IMR-90 (cell line): ENCODE data around the gene SLC6A7. TPM values are rescaled to one million over a fixed set of nuclear protein-coding genes. Genes with fewer than 3 reads are reported as not detected.

Source experiments
- ATAC-seq: fragments of 200-7000 bp; cut with Tn5 transposase; 2 replicates; pipeline ENCODE4 v1.9.1; 2020; ENCODE audit warnings: low read depth, mild to moderate bottlenecking, moderate library complexity
- BruUV-seq: library from RNA; stranded (reverse); fragments of 400-500 nt; replicated peaks from 2 replicates; lab custom pipeline; 2021; lab: Mats Ljungman, UMichigan
- CTCF ChIA-PET: fragments of 300-600 bp; formaldehyde crosslinking; extraction: SDS; loops from one replicate; lab custom pipeline; 2021; ENCODE audit warnings: antibody characterized with exemption; lab: Yijun Ruan, JAX
- POLR2A ChIA-PET: fragments of 300-600 bp; sonication (Branson Sonifier 250); formaldehyde crosslinking; loops from one replicate; lab custom pipeline; 2022; ENCODE audit warnings: antibody characterized with exemption; ENCODE audit not compliant: unreplicated experiment; lab: Charles Lee
- DNase-seq: peaks from one replicate; pipeline ENCODE4 v3.0.0; 2013
- H2AFZ ChIP-seq: replicated peaks from 2 replicates; pipeline ENCODE3; 2013; ENCODE audit warnings: low read length, mild to moderate bottlenecking; ENCODE audit not compliant: poor library complexity
- H2AK5ac ChIP-seq: 2 replicates; pipeline ENCODE4 v1.6.1; 2013; ENCODE audit warnings: low read depth, low read length, inconsistent platforms
- H2AK9ac ChIP-seq: replicated peaks from 2 replicates; pipeline ENCODE3; 2013; ENCODE audit warnings: mild to moderate bottlenecking, low read depth, low read length, moderate library complexity; ENCODE audit not compliant: poor library complexity
- H2BK120ac ChIP-seq: 2 replicates; pipeline ENCODE4 v1.6.1; 2013; ENCODE audit warnings: low read depth, low read length, inconsistent platforms
- H2BK15ac ChIP-seq: 3 replicates; pipeline ENCODE4 v1.6.1; 2013; ENCODE audit warnings: low read depth, low read length, inconsistent platforms
- H2BK20ac ChIP-seq: 2 replicates; pipeline ENCODE4 v1.6.1; 2013; ENCODE audit warnings: low read depth, mild to moderate bottlenecking, inconsistent platforms, low read length, moderate library complexity
- H2BK5ac ChIP-seq: 2 replicates; pipeline ENCODE4 v1.6.1; 2013; ENCODE audit warnings: mild to moderate bottlenecking, low read depth, low read length, inconsistent platforms; ENCODE audit not compliant: poor library complexity, severe bottlenecking
- H3K14ac ChIP-seq: replicated peaks from 2 replicates; pipeline ENCODE4 v1.6.1; 2013; ENCODE audit warnings: low read depth, low read length, inconsistent platforms
- H3K18ac ChIP-seq: 2 replicates; pipeline ENCODE4 v1.6.1; 2013; ENCODE audit warnings: low read depth, low read length, control low read depth
- H3K23ac ChIP-seq: 2 replicates; pipeline ENCODE4 v1.6.1; 2013; ENCODE audit warnings: low read depth, low read length, inconsistent platforms
- H3K27ac ChIP-seq: 2 replicates; pipeline ENCODE4 v1.5.1; 2013; ENCODE audit warnings: mild to moderate bottlenecking, control low read depth, low read length; ENCODE audit not compliant: insufficient read depth
- H3K27me3 ChIP-seq: 2 replicates; pipeline ENCODE4 v1.6.1; 2013; ENCODE audit warnings: low read length; ENCODE audit not compliant: control insufficient read depth, insufficient read depth
- H3K36me3 ChIP-seq: 2 replicates; pipeline ENCODE4 v1.6.1; 2013; ENCODE audit warnings: low read length, mixed read lengths; ENCODE audit not compliant: control insufficient read depth, insufficient read depth
- H3K4ac ChIP-seq: 2 replicates; pipeline ENCODE4 v1.6.1; 2013; ENCODE audit warnings: low read depth, low read length, inconsistent platforms
- H3K4me1 ChIP-seq: 2 replicates; pipeline ENCODE4 v1.6.1; 2013; ENCODE audit warnings: low read length, mixed read lengths; ENCODE audit not compliant: control insufficient read depth, insufficient read depth
- H3K4me2 ChIP-seq: 2 replicates; pipeline ENCODE4 v1.6.1; 2013; ENCODE audit warnings: low read depth, mild to moderate bottlenecking, control low read depth, low read length, moderate library complexity
- H3K4me3 ChIP-seq: 2 replicates; pipeline ENCODE4 v1.5.1; 2013; ENCODE audit warnings: low read depth, mild to moderate bottlenecking, control low read depth, low read length, moderate library complexity; ENCODE audit not compliant: insufficient read depth
- H3K56ac ChIP-seq: 2 replicates; pipeline ENCODE4 v1.6.1; 2013; ENCODE audit warnings: low read length, inconsistent platforms; ENCODE audit not compliant: insufficient read depth; ENCODE audit errors: extremely low read depth
- H3K79me1 ChIP-seq, 2 experiments: 2 replicates each; pipeline ENCODE4 v1.6.1; 2013; ENCODE audit warnings: low read length in 2 of 2, inconsistent platforms in 1 of 2, low read depth in 1 of 2
- H3K9ac ChIP-seq: 2 replicates; pipeline ENCODE4 v1.6.1; 2013; ENCODE audit warnings: low read depth, low read length, control low read depth
- H3K9me1 ChIP-seq: 2 replicates; pipeline ENCODE4 v1.6.1; 2013; ENCODE audit warnings: low read length, inconsistent platforms; ENCODE audit not compliant: insufficient read depth
- H3K9me3 ChIP-seq: 2 replicates; pipeline ENCODE4 v1.6.1; 2013; ENCODE audit warnings: low read length; ENCODE audit not compliant: control insufficient read depth, insufficient read depth
- H4K20me1 ChIP-seq: 2 replicates; pipeline ENCODE4 v1.6.1; 2013; ENCODE audit warnings: low read length, inconsistent platforms; ENCODE audit not compliant: insufficient read depth
- H4K5ac ChIP-seq: 2 replicates; pipeline ENCODE4 v1.6.1; 2013; ENCODE audit warnings: mild to moderate bottlenecking, low read depth, low read length, control low read depth
- H4K8ac ChIP-seq, 2 experiments: 2 replicates each; pipeline ENCODE4 v1.6.1; 2013; ENCODE audit warnings: low read depth in 2 of 2, low read length in 2 of 2, control low read depth in 1 of 2, inconsistent platforms in 1 of 2
- H4K91ac ChIP-seq: 2 replicates; pipeline ENCODE4 v1.6.1; 2013; ENCODE audit warnings: low read depth, low read length, inconsistent platforms; ENCODE audit not compliant: insufficient read depth
- CHD1 ChIP-seq: IDR thresholded peaks from 2 replicates; pipeline ENCODE4 v1.6.1; 2012; ENCODE audit warnings: low read depth, low read length, improper control_type of control experiment
- MAFK ChIP-seq: IDR thresholded peaks from 2 replicates; pipeline ENCODE4 v1.6.1; 2012; ENCODE audit warnings: low read depth, low read length, improper control_type of control experiment
- MAZ ChIP-seq: IDR thresholded peaks from 2 replicates; pipeline ENCODE4 v1.6.1; 2012; ENCODE audit warnings: low read depth, mild to moderate bottlenecking, low read length, improper control_type of control experiment, moderate library complexity, borderline replicate concordance
- MXI1 ChIP-seq: IDR thresholded peaks from 2 replicates; pipeline ENCODE4 v1.6.1; 2012; ENCODE audit warnings: low read depth, mild to moderate bottlenecking, low read length, moderate library complexity, borderline replicate concordance
- POLR2A ChIP-seq: IDR thresholded peaks from 2 replicates; pipeline ENCODE4 v1.6.1; 2012; ENCODE audit warnings: mild to moderate bottlenecking, low read depth, low read length
- RAD21 ChIP-seq: IDR thresholded peaks from 2 replicates; pipeline ENCODE4 v1.6.1; 2012; ENCODE audit warnings: low read length, improper control_type of control experiment
- RCOR1 ChIP-seq: IDR thresholded peaks from 2 replicates; pipeline ENCODE4 v1.6.1; 2012; ENCODE audit warnings: mild to moderate bottlenecking, low read length, improper control_type of control experiment; ENCODE audit not compliant: insufficient replicate concordance
- RFX5 ChIP-seq: IDR thresholded peaks from 2 replicates; pipeline ENCODE4 v1.8.0; 2012; ENCODE audit warnings: low read depth, mild to moderate bottlenecking, low read length, moderate library complexity
- SMC3 ChIP-seq: fragments of 150-350 bp; IDR thresholded peaks from 2 replicates; pipeline ENCODE4 v1.6.1; 2016; ENCODE audit warnings: low read depth, mild to moderate bottlenecking, antibody characterized with exemption, low read length, moderate library complexity
- WGBS, 2 experiments: methylation state at CpG; one replicate each; pipeline versions ENCODE4 v1.1.5 to v1.1.7; 2013; ENCODE audit warnings: missing lambda C conversion rate in 2 of 2; ENCODE audit not compliant: insufficient read length in 1 of 2; ENCODE audit errors: extremely low coverage in 2 of 2; 5-methylcytosine and 5-hydroxymethylcytosine counted together
- dilution Hi-C: fragments of 300-500 bp; cut with HindIII; formaldehyde crosslinking; loops from one replicate; pipeline ENCODE4 v1.14.3; 2018; ENCODE audit warnings: low sequenced_read_pairs; ENCODE audit not compliant: unreplicated experiment
- in situ Hi-C: fragments of 300-500 bp; cut with MboI; formaldehyde crosslinking; loops from 3 replicates; pipeline ENCODE4 v1.14.3; 2019; ENCODE audit warnings: low sequenced_read_pairs, inconsistent platforms, mixed read lengths
- intact Hi-C: fragments of 100-400 bp; cut with micrococcal nuclease; formaldehyde crosslinking; loops from 2 replicates; pipeline ENCODE4 v1.10.0; 2022
- polyA plus RNA-seq, 3 experiments: library from polyadenylated mRNA; depleted of rRNA; stranded (reverse); fragments of >200 nt; gene quantifications; 2 replicates each; pipeline ENCODE4 v1.2.3, GENCODE V29; 2012; ENCODE audit warnings: low replicate concordance in 1 of 3
- total RNA-seq: library from RNA; depleted of rRNA; stranded (reverse); fragments of >200 nt; gene quantifications from 2 replicates; pipeline ENCODE4 v1.2.3, GENCODE V29; 2012
- TF ChIP-seq, protein P1 (sequence below): conservative IDR thresholded peaks from 2 replicates; pipeline ENCODE4 v1.5.1; 2012; ENCODE audit warnings: mild to moderate bottlenecking, low read depth, low read length, improper control_type of control experiment

Gene SLC6A7
- total and polyA plus RNA-seq, 2 of the 4 experiments (the other 2 are of a cell fraction) = under 0.01 TPM; not detected in 1

DNA sequence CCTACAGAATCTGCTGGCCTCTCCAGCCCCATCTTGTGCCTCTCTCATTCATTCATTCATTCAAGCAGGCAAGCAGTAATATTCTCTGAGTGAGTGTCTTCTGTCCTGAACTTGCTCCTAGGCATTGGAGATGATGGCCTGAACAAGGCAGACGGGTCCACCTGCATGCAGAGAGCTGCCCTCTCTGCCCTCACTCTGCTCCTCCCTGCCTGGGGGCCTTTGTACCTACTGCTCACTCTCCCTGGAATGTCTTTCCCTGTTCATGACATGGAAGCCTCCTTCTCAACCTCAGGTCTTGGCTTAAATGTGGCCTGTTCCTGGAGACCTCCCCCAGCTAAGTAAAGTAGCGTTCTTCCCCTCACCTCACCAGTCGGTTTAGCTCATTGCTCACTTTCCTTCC, 16.7 kb upstream of the SLC6A7 start:
- TF ChIP-seq RAD21 (no peak), MAZ (no peak), CHD1 (no peak), RFX5 (no peak), MAFK (no peak), MXI1 (no peak), RCOR1 (no peak), SMC3 (no peak), POLR2A (no peak)
- TF ChIP-seq, protein P1, sequence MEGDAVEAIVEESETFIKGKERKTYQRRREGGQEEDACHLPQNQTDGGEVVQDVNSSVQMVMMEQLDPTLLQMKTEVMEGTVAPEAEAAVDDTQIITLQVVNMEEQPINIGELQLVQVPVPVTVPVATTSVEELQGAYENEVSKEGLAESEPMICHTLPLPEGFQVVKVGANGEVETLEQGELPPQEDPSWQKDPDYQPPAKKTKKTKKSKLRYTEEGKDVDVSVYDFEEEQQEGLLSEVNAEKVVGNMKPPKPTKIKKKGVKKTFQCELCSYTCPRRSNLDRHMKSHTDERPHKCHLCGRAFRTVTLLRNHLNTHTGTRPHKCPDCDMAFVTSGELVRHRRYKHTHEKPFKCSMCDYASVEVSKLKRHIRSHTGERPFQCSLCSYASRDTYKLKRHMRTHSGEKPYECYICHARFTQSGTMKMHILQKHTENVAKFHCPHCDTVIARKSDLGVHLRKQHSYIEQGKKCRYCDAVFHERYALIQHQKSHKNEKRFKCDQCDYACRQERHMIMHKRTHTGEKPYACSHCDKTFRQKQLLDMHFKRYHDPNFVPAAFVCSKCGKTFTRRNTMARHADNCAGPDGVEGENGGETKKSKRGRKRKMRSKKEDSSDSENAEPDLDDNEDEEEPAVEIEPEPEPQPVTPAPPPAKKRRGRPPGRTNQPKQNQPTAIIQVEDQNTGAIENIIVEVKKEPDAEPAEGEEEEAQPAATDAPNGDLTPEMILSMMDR = no peak
- no peak overlapping the region for H3K56ac ChIP-seq
- H3K4me1 ChIP-seq = peaks cover 10% of the 10 kb centered on the region
- H3K14ac ChIP-seq = no peak overlapping the region
- no CpG with 5 or more reads among the region's 3 CpGs for WGBS, 2 experiments
- ATAC-seq (no peak), DNase-seq (no peak)
- H4K5ac ChIP-seq = no peak overlapping the region
- intact Hi-C loops = no loop called here
- no peaks in the 10 kb centered on the region for H3K36me3 ChIP-seq
- BruUV-seq = no TSS peak
- no peak overlapping the region for H2BK120ac ChIP-seq
- H3K9me1 ChIP-seq = peaks cover 18% of the 10 kb centered on the region
- no peak overlapping the region for H3K4me2 ChIP-seq
- no peak overlapping the region for H2BK20ac ChIP-seq
- H3K4me3 ChIP-seq = no peak overlapping the region
- no peaks in the 10 kb centered on the region for H3K9me3 ChIP-seq
- H3K18ac ChIP-seq = no peak overlapping the region
- H4K8ac ChIP-seq = no peak overlapping the region
- peak overlapping the region; percentile 32; the same call in 1 of the 2 replicates for H2AK5ac ChIP-seq
- H4K20me1 ChIP-seq = no peaks in the 10 kb centered on the region
- no peak overlapping the region for H3K27ac ChIP-seq
- ChIA-PET CTCF (interaction anchor here (1.0 kb wide), 1 partner anchor 8 kb away, joined by 3 read pairs; no protein-coding TSS in a partner anchor), POLR2A (no interaction called here)
- H4K91ac ChIP-seq = no peak overlapping the region
- H2BK15ac ChIP-seq = no peak overlapping the region
- no peak overlapping the region for H3K23ac ChIP-seq
- in situ Hi-C loops = loop anchor here (5.0 kb wide), 1 partner anchor 34 kb away; no protein-coding TSS in a partner anchor
- no peak overlapping the region for H2BK5ac ChIP-seq
- no peaks in the 10 kb centered on the region for H3K79me1 ChIP-seq
- H3K27me3 ChIP-seq = peaks cover 25% of the 10 kb centered on the region
- no peak overlapping the region for H2AK9ac ChIP-seq
- dilution Hi-C loops = no loop called here
- no peak overlapping the region for H3K9ac ChIP-seq
- no peak overlapping the region for H3K4ac ChIP-seq
- no peak overlapping the region for H2AFZ ChIP-seq
